ENCODE data around the gene JAKMIP3.

JAKMIP3 gene

DNA sequence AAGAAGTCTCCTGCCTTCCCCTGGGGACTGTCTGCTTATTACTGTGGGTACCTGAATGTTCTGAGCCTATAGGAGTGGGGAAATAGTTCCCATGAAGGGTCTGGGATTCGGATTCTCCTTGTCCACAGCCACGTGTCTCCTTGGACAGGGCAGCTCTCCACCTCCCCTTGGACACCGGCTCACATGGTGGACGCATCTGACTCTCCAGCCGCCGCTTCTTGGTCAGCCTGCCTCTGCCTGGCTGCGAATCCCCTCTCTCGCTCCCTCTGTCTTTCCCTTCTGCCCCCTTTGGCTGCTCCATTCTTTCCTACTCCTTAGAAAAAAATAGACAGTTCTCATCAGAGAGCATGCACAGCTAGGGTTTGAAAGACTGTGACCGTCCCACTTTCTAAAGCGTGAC is 46.9 kb downstream of the JAKMIP3 start:
- no peaks in the 10 kb centered on the region for H3F3A ChIP-seq (ENCODE audit: insufficient read depth)
- H3K9ac ChIP-seq (ENCODE audit: low read length), result no peak overlapping the region
- H2AFZ ChIP-seq (ENCODE audit: low read depth, low read length, severe bottlenecking), result no peak overlapping the region
- no peak overlapping the region for H3K27ac ChIP-seq (ENCODE audit: low read depth, low read length)
- no peaks in the 10 kb centered on the region for H3K9me3 ChIP-seq (ENCODE audit: insufficient read depth, low read length)
- no peak for TF ChIP-seq CTCF (IDR thresholded peaks at IDR 0.05; ENCODE audit: insufficient read depth, low read length, poor library complexity, severe bottlenecking)
- TF ChIP-seq EZH2phosphoT487 (conservative IDR thresholded peaks at IDR 0.05; ENCODE audit: low read length), result no peak
- H3K27me3 ChIP-seq (ENCODE audit: low read length), result no peaks in the 10 kb centered on the region
- no peak overlapping the region for H3K4me2 ChIP-seq (ENCODE audit: low read depth, low read length, poor library complexity, severe bottlenecking)
- H4K20me1 ChIP-seq (ENCODE audit: low read depth, low read length), result no peaks in the 10 kb centered on the region
- no peaks in the 10 kb centered on the region for H3K9me2 ChIP-seq (replicated peaks; ENCODE audit: insufficient read depth, low read length)
- no peaks in the 10 kb centered on the region for H3K79me2 ChIP-seq (ENCODE audit: insufficient read depth, low read length)
- H3K36me3 ChIP-seq (ENCODE audit: low read length), result no peaks in the 10 kb centered on the region
- no peak overlapping the region for H3K4me3 ChIP-seq (ENCODE audit: insufficient read depth, low read length, poor library complexity, severe bottlenecking)

DNA sequence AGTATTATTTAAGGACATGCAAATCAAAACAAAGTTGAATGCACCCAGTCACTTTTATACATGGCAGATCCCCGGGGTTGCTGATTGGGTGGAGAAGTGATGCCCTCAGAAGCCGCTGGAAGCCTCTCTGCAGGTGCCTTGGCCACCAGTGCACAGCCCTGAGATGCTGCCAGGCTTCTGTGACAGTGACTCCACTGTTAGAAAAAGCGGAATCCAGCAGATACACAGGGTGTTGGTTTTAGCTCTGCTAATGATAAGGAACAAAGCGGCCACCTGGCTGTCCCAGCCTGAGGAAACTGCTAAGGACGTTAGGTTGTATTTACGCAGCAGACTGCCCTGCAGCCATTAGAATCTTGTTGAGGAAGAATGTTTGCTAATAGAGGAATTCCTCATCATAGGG is 47.5 kb downstream of the JAKMIP3 start:
- H3K27me3 ChIP-seq (ENCODE audit: low read length), result no peaks in the 10 kb centered on the region
- no peak overlapping the region for H3K4me3 ChIP-seq (ENCODE audit: insufficient read depth, low read length, poor library complexity, severe bottlenecking)
- H3K36me3 ChIP-seq (ENCODE audit: low read length), result no peaks in the 10 kb centered on the region
- no peak overlapping the region for H3K4me2 ChIP-seq (ENCODE audit: low read depth, low read length, poor library complexity, severe bottlenecking)
- H3F3A ChIP-seq (ENCODE audit: insufficient read depth), result no peaks in the 10 kb centered on the region
- no peak overlapping the region for H3K27ac ChIP-seq (ENCODE audit: low read depth, low read length)
- no peaks in the 10 kb centered on the region for H3K9me2 ChIP-seq (replicated peaks; ENCODE audit: insufficient read depth, low read length)
- no peaks in the 10 kb centered on the region for H3K9me3 ChIP-seq (ENCODE audit: insufficient read depth, low read length)
- no peaks in the 10 kb centered on the region for H4K20me1 ChIP-seq (ENCODE audit: low read depth, low read length)
- H2AFZ ChIP-seq (ENCODE audit: low read depth, low read length, severe bottlenecking), result no peak overlapping the region
- no peaks in the 10 kb centered on the region for H3K79me2 ChIP-seq (ENCODE audit: insufficient read depth, low read length)
- TF ChIP-seq EZH2phosphoT487 (conservative IDR thresholded peaks at IDR 0.05; ENCODE audit: low read length), result no peak
- no peak for TF ChIP-seq CTCF (IDR thresholded peaks at IDR 0.05; ENCODE audit: insufficient read depth, low read length, poor library complexity, severe bottlenecking)
- H3K9ac ChIP-seq (ENCODE audit: low read length), result no peak overlapping the region

GRCh38 chr10:132113766-132114365 is 48.1 kb downstream of the JAKMIP3 start:
- no peak overlapping the region for H3K4me3 ChIP-seq (ENCODE audit: insufficient read depth, low read length, poor library complexity, severe bottlenecking)
- no peaks in the 10 kb centered on the region for H3K9me2 ChIP-seq (replicated peaks; ENCODE audit: insufficient read depth, low read length)
- H3K27ac ChIP-seq (ENCODE audit: low read depth, low read length), result no peak overlapping the region
- no peaks in the 10 kb centered on the region for H3F3A ChIP-seq (ENCODE audit: insufficient read depth)
- H3K36me3 ChIP-seq (ENCODE audit: low read length), result no peaks in the 10 kb centered on the region
- H3K79me2 ChIP-seq (ENCODE audit: insufficient read depth, low read length), result no peaks in the 10 kb centered on the region
- no peaks in the 10 kb centered on the region for H3K9me3 ChIP-seq (ENCODE audit: insufficient read depth, low read length)
- no peak overlapping the region for H2AFZ ChIP-seq (ENCODE audit: low read depth, low read length, severe bottlenecking)
- TF ChIP-seq EZH2phosphoT487 (conservative IDR thresholded peaks at IDR 0.05; ENCODE audit: low read length), result no peak
- TF ChIP-seq CTCF (IDR thresholded peaks at IDR 0.05; ENCODE audit: insufficient read depth, low read length, poor library complexity, severe bottlenecking), result no peak
- H3K9ac ChIP-seq (ENCODE audit: low read length), result no peak overlapping the region
- no peak overlapping the region for H3K4me2 ChIP-seq (ENCODE audit: low read depth, low read length, poor library complexity, severe bottlenecking)
- no peaks in the 10 kb centered on the region for H4K20me1 ChIP-seq (ENCODE audit: low read depth, low read length)
- H3K27me3 ChIP-seq (ENCODE audit: low read length), result no peaks in the 10 kb centered on the region
